GM21526 (cell line): Measurements from ENCODE around the gene NPC1L1.

Source experiments
- ATAC-seq: cut with Tn5 transposase; IDR thresholded peaks from one replicate; pipeline ENCODE4 v1.9.1; 2021; ENCODE audit warnings: moderate library complexity; ENCODE audit not compliant: unreplicated experiment, low FRiP score

NPC1L1 gene, protein sequence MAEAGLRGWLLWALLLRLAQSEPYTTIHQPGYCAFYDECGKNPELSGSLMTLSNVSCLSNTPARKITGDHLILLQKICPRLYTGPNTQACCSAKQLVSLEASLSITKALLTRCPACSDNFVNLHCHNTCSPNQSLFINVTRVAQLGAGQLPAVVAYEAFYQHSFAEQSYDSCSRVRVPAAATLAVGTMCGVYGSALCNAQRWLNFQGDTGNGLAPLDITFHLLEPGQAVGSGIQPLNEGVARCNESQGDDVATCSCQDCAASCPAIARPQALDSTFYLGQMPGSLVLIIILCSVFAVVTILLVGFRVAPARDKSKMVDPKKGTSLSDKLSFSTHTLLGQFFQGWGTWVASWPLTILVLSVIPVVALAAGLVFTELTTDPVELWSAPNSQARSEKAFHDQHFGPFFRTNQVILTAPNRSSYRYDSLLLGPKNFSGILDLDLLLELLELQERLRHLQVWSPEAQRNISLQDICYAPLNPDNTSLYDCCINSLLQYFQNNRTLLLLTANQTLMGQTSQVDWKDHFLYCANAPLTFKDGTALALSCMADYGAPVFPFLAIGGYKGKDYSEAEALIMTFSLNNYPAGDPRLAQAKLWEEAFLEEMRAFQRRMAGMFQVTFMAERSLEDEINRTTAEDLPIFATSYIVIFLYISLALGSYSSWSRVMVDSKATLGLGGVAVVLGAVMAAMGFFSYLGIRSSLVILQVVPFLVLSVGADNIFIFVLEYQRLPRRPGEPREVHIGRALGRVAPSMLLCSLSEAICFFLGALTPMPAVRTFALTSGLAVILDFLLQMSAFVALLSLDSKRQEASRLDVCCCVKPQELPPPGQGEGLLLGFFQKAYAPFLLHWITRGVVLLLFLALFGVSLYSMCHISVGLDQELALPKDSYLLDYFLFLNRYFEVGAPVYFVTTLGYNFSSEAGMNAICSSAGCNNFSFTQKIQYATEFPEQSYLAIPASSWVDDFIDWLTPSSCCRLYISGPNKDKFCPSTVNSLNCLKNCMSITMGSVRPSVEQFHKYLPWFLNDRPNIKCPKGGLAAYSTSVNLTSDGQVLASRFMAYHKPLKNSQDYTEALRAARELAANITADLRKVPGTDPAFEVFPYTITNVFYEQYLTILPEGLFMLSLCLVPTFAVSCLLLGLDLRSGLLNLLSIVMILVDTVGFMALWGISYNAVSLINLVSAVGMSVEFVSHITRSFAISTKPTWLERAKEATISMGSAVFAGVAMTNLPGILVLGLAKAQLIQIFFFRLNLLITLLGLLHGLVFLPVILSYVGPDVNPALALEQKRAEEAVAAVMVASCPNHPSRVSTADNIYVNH (N-terminal part only)

DNA sequence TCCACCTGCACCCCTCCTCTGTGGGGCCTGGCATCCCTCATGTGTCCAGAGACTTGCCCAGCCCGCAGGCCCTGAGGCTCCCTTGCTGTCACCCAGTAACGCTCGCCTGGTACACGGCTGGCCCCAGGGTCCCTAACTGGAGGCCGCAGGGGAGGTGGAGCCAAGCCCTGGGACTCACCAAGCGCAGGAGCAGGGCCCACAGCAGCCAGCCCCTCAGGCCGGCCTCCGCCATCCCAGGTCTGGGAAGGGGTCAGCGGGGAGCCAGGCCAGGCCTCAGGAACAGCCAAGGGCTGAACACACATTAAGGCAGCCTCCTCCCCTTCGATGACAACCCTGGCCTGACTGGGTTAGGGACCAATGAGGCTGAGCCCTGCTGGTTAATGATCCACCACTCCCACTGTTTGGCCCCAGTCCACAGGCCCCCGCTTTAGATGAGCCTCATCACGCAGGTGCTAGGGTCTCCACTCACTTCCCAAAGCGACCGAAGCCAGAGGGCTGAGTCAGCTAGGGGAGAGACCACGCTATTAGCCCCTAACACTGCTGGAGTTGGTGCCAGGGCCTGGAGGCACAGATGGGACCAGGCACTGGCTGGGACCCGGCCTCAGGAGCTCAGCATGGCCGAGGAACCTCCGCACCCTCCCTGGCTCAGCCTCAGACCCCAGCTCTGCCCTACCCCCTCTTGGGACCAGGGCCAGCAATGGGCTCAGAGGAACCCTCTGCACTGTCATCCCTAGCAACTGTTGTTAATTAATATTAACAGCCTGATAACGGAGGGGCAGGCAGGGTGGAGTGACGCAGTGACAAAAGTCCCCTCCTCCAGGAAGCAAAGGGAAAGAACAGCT, at the start of gene NPC1L1:
Gene NPC1L1, minus strand, starts transcription at position 303 of the 842 bp plus-strand sequence. Its CDS starts 71 bp downstream, at position 232.
- no peak for ATAC-seq

DNA sequence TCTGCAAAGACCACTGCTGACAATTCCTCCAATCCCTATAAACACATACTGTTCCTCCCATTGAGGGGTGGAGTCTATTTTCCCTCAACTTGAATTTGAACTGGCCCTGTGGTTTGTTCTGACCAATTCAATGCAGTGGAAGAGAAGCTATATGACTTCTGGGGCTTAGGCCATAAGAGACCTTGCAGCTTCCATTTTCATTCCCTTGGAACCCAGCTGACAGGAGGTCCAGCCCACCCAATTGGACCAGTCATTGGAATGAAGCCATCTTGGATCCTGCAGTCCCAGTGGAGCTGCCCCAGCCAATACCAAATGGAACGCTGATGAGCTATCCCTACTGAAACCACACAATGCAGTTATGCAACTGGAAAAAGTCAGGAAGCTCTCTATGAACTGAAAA, 49.8 kb upstream of the NPC1L1 start:
- ATAC-seq: no peak

DNA sequence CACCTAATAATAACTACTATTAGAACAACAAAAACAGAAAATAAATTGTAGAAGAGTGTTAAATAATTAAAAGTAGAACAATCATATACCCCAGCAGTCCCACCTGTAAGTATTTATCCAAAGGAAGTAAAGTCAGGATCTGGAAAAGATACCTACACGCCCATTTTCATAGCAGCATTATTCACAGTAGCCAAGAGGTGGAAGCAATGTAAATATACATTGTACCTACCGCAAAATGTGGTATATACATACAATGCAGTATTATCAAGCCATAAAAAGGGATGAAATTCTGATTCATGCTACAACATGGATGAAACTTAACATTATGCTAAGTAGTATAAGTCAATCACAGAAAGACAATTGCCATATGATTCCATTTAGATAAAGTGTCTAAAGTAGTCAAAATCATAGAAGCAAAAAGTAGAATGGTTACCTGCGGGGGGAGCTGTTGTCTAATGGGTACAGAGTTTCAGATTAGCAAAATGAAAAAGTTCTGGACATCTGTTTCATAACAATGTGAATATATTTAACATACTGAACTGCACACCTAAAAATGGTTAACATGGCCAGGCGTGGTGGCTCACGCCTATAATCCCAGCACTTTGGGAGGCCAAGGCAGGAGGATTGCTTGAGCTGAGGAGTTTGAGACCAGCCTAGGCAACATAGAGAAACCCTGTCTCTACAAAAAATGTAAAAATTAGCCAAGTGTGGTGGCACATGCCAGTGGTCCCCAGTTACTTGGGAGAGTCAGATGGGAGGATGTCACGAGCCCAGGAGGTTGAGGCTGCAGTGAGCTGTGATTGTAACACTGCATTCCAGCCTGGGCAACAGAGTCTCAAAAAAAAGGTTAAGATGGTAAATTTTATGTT, 46.9 kb upstream of the NPC1L1 start:
- ATAC-seq: no peak

DNA sequence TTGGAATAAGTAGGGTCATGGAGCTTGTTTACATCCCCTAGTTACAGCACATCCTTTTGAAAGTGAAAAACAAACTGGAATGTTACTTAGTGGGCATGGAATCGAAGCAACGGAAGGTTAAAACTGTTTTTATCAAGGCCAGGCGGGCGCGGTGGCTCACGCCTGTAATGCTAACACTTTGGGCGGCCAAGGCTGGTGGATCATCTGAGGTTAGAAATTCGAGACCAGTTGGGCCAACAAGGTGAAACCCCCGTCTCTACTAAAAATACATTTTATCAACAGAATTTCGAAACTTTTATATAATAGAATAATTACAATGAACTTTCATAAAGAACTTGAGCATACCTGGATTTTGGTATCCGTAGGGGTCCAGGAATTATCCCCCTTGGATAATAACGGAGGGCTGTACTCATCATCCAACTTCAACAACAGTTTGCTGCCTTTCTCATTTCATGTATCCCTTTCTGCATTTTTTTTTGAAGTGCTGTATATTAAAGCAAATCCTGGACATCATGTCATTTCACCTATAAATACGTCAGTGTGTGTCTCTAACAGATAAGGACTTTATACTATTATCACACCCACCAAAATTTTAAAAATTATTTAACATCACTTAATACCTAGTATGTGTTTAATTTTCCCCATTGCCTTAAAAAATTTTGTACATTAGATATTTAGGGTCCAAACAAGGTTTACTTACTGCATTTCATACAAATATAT, 42.2 kb upstream of the NPC1L1 start:
- no peak for ATAC-seq

DNA sequence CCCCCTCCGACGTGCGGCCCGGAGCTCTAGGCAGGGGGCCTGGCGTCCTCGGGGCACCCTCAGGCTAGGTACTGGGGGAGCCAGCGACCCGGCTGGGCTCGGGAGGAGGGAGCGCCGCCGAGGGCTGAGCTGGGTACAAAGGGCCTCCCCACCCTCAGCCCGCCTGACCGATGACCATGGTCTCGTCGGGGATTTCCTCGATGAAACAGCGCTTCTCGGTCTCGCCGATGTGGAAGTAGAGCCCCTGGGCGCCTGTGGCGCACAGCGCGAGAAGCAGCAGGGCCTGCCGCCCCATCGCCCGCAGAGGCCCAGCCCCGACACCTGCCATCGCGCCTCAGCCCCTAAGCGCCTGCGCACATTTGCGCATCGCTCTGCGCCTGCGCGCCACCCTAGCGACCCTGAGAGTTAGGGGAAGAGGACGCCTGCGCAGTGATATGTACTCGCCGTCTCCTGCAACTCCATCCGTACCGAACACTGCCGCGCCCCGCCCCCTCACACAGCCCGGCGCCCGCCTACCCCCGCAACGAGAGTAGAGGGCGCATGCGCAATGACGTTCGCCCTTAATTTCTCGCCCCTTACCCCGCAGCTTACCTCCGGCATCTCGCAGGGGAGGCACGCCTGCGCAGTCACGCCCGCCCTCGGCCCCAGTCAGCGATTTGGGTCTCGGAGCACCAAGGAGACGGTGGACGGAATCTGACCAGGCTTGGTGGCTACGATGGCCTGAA, 40.9 kb upstream of the NPC1L1 start, which contains the start of gene TMED4:
Gene TMED4, minus strand, starts transcription at position 353 of the 725 bp plus-strand sequence. Its CDS starts 25 bp downstream, at position 328.
- ATAC-seq: peak; percentile 81

DNA sequence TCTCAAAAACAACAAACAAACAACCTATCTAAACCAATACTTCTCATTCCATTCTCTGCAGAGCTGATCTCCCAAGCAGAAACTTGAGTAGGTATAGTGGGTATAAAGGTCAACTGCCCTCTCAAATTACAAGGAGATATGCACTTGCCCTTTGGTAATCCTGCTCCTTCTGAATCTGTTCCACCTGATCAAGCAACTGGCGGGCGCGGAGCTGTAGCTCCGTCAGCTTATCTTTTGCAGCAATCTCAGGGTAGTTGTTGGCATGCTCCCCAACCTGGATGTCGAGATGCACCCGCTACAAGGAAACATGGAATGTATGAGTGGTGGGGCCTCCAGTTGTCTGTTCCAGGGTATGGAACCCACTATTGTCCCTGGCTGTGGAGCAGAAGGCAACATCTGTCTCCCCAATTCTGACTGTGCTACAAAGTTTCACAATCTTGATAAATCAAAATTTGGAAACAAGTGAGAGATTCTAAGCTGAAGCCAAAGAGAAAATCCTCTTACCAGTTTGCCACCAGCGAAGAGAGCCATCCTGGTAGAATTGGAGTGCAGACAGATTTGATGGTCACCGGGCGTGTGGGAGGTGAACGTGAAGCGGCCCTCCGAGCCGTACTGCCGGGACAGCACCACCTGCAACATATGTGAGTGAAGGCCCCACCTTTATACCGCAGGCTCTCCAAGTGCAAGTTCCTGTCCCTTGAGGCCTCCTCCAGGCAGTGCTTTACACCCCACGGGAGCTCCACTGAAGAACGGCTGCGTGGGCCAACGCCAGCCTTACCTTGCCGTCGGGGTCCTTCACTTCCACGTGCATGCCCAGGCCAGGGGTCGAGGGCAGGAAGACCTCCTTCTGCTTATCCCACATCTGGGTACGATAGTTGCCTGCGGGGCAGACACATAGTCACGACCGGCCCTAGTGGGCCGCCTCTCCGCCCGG, 40.1 kb upstream of the NPC1L1 start:
- ATAC-seq: peak; percentile 31

DNA sequence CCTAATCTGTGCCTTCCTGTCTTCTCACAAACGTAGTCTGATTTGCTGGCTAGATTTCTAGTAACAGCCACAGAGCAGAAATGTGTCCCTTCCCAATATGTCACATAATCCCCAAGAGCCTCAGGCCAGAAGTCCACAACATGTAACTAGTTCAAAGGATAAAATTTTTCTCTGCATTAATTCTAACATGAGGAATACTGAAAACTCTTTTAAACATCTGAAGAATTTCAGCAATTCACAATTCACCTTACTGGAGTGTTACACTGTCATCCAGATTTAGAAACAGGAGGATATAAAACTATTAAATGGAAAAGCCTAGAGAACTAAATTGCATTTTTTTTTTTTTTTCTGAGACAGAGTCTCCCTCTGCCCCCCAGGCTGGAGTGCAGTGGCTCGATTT, 35.1 kb upstream of the NPC1L1 start:
- ATAC-seq: no peak

DNA sequence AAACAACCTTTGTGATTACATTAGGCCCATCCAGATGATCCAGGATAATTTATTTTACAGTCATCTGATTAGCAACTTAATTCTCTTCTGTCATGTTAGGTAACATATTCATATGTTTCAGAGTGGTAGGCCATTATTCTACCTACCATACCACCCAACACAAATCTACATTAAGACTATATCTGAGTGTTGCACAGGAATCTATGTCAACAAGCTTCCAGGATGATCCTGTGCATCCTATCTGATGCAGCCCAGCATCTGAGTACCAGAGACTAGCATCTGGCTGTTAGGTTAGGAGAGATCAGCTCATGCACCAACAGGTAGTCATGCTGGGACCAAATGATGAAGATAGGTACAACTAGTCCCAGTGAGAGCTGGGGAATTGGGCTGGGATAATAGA, 33.9 kb upstream of the NPC1L1 start:
- no peak for ATAC-seq

DNA sequence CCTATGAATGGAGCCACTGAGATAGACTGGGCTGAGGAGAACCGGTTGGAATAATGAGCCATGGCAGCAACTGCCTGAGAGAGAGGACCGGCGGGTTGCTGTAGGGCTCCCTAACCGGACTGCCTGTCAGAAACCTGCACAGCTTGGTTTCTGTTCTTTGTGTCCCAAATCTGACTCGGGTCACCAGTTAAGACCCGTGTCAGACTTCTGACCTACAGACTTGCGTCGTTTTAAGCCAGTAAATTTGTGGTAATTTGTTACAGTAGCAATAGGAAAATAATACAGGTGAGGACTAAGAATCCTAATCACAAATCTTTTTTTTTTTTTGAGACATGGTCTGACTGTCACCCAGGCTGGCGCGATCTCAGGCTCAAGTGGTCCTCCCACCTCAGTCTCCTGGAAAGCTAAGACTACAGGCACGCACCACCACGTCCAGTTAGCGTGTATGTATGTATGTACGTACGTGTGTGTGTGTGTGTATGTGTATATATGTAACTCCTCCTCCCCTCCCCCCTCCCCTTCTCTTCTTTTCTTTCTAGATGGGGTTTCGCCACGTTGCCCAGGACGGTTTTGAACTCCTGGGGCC, 33.2 kb upstream of the NPC1L1 start:
- ATAC-seq: no peak

DNA sequence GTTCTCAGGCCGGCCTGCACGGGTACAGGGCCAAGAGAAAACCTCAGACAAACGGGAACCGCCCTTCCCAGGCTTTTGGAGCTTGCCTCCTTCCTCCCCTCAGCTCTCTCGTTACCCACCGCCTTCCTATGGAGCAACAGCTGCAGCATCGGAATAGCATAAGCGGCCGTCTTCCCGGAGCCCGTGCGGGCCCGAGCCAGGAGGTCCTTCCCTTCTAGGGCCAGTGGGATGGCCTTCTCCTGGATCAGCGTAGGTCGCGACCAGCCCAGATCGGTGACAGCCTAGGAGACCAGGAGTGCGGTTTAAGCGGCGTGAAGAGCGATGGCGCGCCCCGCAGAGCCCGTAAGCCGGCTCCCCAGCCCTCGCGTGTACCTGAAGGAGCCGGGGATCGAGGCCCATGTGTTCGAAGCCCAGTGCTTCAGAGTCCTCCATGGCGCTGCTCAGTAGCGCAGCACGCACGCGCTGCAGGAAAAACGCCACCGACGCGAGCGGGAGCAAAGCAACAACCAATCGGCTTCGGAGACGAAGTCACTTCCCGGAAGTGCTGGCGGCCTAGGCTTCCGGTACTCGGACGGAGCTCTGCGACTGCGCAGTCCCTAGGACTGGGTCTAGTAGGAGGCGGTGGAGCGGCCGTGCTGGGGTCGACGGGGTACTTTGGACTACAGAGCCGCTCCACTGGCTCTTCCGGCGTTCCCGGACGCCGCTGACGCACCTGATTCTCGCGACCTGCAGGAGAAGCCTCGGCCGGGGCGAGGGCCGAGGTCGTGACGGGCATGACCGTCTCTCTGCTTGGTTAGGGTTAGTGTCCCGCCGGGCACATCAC, 32.5 kb upstream of the NPC1L1 start, which contains the start of gene DDX56:
Gene DDX56, minus strand, starts transcription at position 445 of the 823 bp plus-strand sequence. Its CDS starts 13 bp downstream, at position 432.
- peak; percentile 88 for ATAC-seq

DNA sequence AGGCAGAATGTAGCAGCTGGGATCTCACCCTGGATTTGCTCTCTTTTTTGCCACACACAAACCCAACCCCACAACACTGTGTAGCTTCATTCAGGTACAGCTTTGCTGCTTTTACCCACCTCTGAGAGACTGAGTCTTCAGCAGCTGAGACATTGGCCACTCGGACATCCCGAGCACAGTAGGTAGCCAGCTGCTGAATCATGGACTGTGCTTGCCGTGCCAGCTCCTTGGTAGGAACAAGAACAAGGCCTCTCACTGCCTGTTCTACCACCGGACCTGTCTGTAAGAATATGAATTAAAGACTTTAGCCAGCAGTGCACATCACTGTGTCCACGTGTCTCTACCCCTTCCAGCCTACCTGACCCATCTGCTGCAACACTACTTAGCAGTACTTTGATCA, 31.6 kb upstream of the NPC1L1 start:
- ATAC-seq: no peak

DNA sequence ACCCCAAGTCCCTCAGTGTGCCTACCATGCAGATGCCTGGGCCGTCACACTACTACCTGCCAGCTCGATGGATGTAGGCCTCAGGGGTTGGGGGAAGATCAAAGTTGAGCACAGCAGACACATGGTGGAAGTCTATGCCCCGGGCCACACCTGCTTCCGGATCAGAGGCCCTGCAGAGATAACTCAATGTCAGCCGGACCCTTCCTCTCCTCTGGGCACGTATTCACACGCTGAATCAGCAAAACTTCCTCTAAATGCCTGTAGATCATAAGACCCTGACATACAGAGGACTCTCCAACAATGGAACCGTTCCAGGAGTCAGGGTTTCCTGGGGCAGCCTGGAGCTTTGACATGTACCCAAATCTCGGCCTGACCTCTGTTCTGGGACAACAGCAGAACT, 28.8 kb upstream of the NPC1L1 start:
- ATAC-seq: no peak

DNA sequence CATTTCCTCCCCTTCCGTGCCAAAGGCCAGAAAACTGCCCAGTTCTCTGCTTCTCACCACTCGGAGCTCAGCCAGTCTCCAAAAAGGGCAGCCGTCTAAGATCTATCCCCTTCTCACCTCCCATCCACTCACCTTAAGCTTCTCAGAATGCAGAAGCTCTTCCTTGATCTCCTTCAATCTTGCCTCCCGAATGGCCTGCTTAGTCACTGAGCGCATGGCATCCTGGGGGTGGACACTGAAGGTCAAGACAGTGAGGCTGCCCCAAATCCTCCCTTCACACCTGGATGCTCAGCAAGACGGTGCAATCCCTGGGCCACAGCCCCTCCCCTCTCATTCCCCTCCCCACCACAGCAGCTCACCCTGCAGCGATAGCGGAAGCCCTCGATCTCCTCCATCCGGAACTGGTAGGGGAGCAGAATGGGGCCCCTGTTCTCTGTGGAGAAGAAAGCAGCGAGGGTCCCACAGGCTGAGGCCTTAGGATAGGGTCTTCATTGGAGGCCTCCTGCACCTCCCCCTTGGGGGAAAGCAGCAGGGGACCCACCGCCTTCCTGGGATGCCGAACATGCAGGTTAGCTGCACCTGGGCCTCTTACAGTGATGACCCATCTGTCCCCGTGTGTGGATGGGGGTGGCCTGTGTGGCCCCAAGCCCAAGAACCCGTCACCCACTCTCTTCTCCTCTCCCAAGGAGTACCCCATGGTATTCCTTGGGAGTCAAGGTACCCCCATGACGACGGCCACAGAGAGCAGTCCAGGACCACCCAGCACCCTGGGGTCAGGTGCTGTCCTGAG, 27.8 kb upstream of the NPC1L1 start:
- ATAC-seq: no peak

DNA sequence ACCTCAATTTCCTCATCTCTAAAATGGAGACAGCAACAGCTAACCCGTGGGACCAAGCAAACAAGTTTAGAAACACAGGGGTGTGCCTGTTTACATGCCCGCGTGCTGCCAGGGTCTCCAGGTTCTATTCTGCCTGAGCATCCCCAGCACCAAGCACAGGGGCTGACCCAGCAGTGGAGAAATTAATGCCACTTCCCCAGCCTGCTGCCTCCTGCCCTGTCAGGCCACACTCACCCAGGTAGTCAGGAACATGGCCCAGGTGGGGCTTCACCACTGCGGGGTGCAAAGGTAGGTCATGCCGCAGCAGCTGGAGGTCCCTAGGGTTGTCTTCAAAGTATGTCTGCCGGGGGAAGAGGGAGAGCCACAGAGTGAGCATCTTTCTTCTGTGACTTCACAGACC, 26.8 kb upstream of the NPC1L1 start:
- ATAC-seq: no peak
